Gastrocnemius medialis (tissue), 4 donors: ENCODE results near the gene ASCC1. TPM values are rescaled to one million over a fixed set of nuclear protein-coding genes. Genes with fewer than 3 reads are reported as not detected.

ENCODE experiments used
- ATAC-seq, 2 donors: fragments of 150-250 bp; one replicate each; pipeline ENCODE4 v1.9.1; 2016
- DNase-seq, 2 donors: peaks; one replicate each; pipeline ENCODE4 v3.0.0-alpha.2; 2019
- H3K27ac ChIP-seq, 4 donors: fragments of 200-600 bp; sonication (generic); 1 replicate in 1 of 4; 2 replicates in 3 of 4; pipeline ENCODE4 v1.5.1; 2016 to 2018; ENCODE audit warnings: mild to moderate bottlenecking in 2 of 4, moderate library complexity in 1 of 4
- H3K27me3 ChIP-seq, 3 donors: fragments of 200-600 bp; sonication (generic) in 2 of 3; 1 replicate in 1 of 3; 2 replicates in 2 of 3; pipeline versions ENCODE4 v1.5.1 to v1.6.0; 2016 to 2019; ENCODE audit warnings: mild to moderate bottlenecking in 1 of 3, moderate library complexity in 1 of 3
- H3K36me3 ChIP-seq, 2 donors: fragments of 200-600 bp; sonication (generic) in 1 of 2; one replicate each; pipeline ENCODE4 v1.5.1; 2017 to 2018
- H3K4me1 ChIP-seq, 2 donors: fragments of 200-600 bp; sonication (generic) in 1 of 2; one replicate each; pipeline ENCODE4 v1.5.1; 2016 to 2017; ENCODE audit warnings: mild to moderate bottlenecking in 2 of 2
- H3K4me3 ChIP-seq, 4 donors: fragments of 200-600 bp; sonication (generic) in 3 of 4; 1 replicate in 1 of 4; 2 replicates in 3 of 4; pipeline ENCODE4 v1.5.1; 2016 to 2019; ENCODE audit warnings: mild to moderate bottlenecking in 2 of 4
- H3K9me3 ChIP-seq, 3 donors: fragments of 200-600 bp; sonication (generic) in 2 of 3; 1 replicate in 1 of 3; 2 replicates in 2 of 3; pipeline ENCODE4 v1.5.1; 2016 to 2019
- CTCF ChIP-seq, 5 experiments: fragments of 450-650 bp in 3 of 5; fragments of 200-600 bp in 2 of 5; sonication (generic) in 2 of 5; IDR thresholded peaks in 4 of 5; conservative IDR thresholded peaks in 1 of 5; 1 replicate in 4 of 5; 2 replicates in 1 of 5; pipeline ENCODE4 v1.5.1; 2016 to 2019; ENCODE audit warnings: antibody characterized with exemption in 5 of 5, mild to moderate bottlenecking in 3 of 5, moderate library complexity in 3 of 5
- POLR2A ChIP-seq, 2 donors: fragments of 450-650 bp; IDR thresholded peaks; one replicate each; pipeline ENCODE4 v1.6.1; 2017; ENCODE audit warnings: antibody characterized with exemption in 2 of 2, mild to moderate bottlenecking in 2 of 2, moderate library complexity in 2 of 2
- in situ Hi-C, 4 donors: fragments of 200-750 bp; cut with MboI; loops; one replicate each; pipeline versions ENCODE4 v1.15.0 to v1.8.0; 2017; ENCODE audit warnings: low sequenced_read_pairs in 4 of 4
- intact Hi-C: fragments of 100-400 bp; cut with DNase I; formaldehyde crosslinking; loops from one replicate; pipeline ENCODE4 v1.15.1; 2023; ENCODE audit warnings: low total_unique reads
- total RNA-seq, 4 donors: library from RNA; depleted of rRNA; stranded (reverse); fragments of >200 nt; gene quantifications; one replicate each; pipeline versions ENCODE4 v1.1.0 to v1.2.3, GENCODE V29; 2016

Gene ASCC1
- total RNA-seq, 4 donors from 2014 or later = 26.1 to 31.1 (median 29.6) TPM

- ATAC-seq (no peak), DNase-seq (no peak)
- H3K27ac ChIP-seq = peak overlapping the region in 1 of 4 donors; percentile 43
- H3K4me1 ChIP-seq = peaks cover 13% of the 10 kb centered on the region in 2 donors
- peak overlapping the region in 1 of 4 donors; percentile 20 for H3K4me3 ChIP-seq
- in situ Hi-C loops (no loop called here), intact Hi-C loops (no loop called here)
- TF ChIP-seq POLR2A (IDR thresholded peaks at IDR 0.05) = no peak
- TF ChIP-seq CTCF (IDR thresholded peaks at IDR 0.05 in 4 of 5, conservative IDR thresholded peaks at IDR 0.05 in 1 of 5) = no peak
- no peaks in the 10 kb centered on the region for H3K9me3 ChIP-seq
- H3K36me3 ChIP-seq = peaks cover 0 to 23% of the 10 kb centered on the region in 2 donors
- no peaks in the 10 kb centered on the region for H3K27me3 ChIP-seq
Measured at GRCh38 chr10:72105098-72105475, 111.0 kb downstream of the ASCC1 start.

- DNase-seq (no peak), ATAC-seq (peak in 1 of 2 donors; percentile 28)
- H3K9me3 ChIP-seq = no peaks in the 10 kb centered on the region
- no peak for TF ChIP-seq POLR2A (IDR thresholded peaks at IDR 0.05)
- TF ChIP-seq CTCF (IDR thresholded peaks at IDR 0.05 in 4 of 5, conservative IDR thresholded peaks at IDR 0.05 in 1 of 5) = no peak
- H3K4me3 ChIP-seq = peak overlapping the region in 1 of 4 donors; percentile 20
- H3K4me1 ChIP-seq = peaks cover 13% of the 10 kb centered on the region in 2 donors
- no peaks in the 10 kb centered on the region for H3K27me3 ChIP-seq
- intact Hi-C loops (no loop called here), in situ Hi-C loops (no loop called here)
- H3K27ac ChIP-seq = peak overlapping the region in 1 of 4 donors; percentile 43
- peaks cover 0 to 23% of the 10 kb centered on the region in 2 donors for H3K36me3 ChIP-seq
Measured at GRCh38 chr10:72104472-72105097, 111.5 kb downstream of the ASCC1 start.

DNA sequence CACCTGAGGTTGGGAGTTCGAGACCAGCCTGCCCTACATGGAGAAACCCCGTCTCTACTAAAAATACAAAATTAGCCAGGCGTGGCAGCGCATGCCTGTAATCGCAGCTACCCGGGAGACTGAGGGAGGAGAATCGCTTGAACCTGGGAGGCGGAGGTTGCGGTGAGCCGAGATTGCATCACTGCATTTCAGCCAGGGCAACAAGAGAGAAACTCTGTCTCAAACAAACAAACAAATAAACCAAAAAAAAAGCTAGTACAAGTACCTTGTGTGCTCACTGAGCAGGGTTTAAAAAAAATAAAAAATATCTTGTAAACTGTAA, 116.5 kb downstream of the ASCC1 start:
- DNase-seq = no peak
- TF ChIP-seq CTCF (IDR thresholded peaks at IDR 0.05 in 4 of 5, conservative IDR thresholded peaks at IDR 0.05 in 1 of 5) (no peak), POLR2A (IDR thresholded peaks at IDR 0.05) (no peak)
- no peak for ATAC-seq
- Histone ChIP-seq H3K4me1 (no peaks in the 10 kb centered on the region), H3K27ac (no peak overlapping the region), H3K27me3 (no peaks in the 10 kb centered on the region), H3K4me3 (no peak overlapping the region), H3K9me3 (no peaks in the 10 kb centered on the region), H3K36me3 (peaks cover 0 to 38% of the 10 kb centered on the region in 2 donors)
- in situ Hi-C loops = no loop called here
- intact Hi-C loops = no loop called here

- DNase-seq (no peak), ATAC-seq (no peak)
- TF ChIP-seq CTCF (IDR thresholded peaks at IDR 0.05 in 4 of 5, conservative IDR thresholded peaks at IDR 0.05 in 1 of 5) (no peak), POLR2A (IDR thresholded peaks at IDR 0.05) (no peak)
- intact Hi-C loops (no loop called here), in situ Hi-C loops (no loop called here)
- no peak overlapping the region for H3K27ac ChIP-seq
- H3K36me3 ChIP-seq = peaks cover 0 to 38% of the 10 kb centered on the region in 2 donors
- H3K4me1 ChIP-seq = no peaks in the 10 kb centered on the region
- H3K9me3 ChIP-seq = no peaks in the 10 kb centered on the region
- H3K27me3 ChIP-seq = no peaks in the 10 kb centered on the region
- no peak overlapping the region for H3K4me3 ChIP-seq
Measured at GRCh38 chr10:72098836-72099599, 117.1 kb downstream of the ASCC1 start.
